Trophoblast cell (in vitro differentiated cells and primary cell): ENCODE measurements around the gene LRWD1.
"Not testable (repeated sequence)": the region's sequence is repeated elsewhere in the genome, so short reads cannot be mapped to it uniquely, and the experiment has no call there.

Experiments used
- DNase-seq, 2 donors: peaks; one replicate each; pipeline ENCODE4 v3.0.0-alpha.2; 2016
- H2AFZ ChIP-seq: 2 replicates; pipeline ENCODE4 v1.6.1; 2013; ENCODE audit warnings: low read length, moderate library complexity, mild to moderate bottlenecking; ENCODE audit not compliant: insufficient read depth, poor library complexity
- H2AK5ac ChIP-seq: 2 replicates; pipeline ENCODE4 v1.6.1; 2013; ENCODE audit warnings: mild to moderate bottlenecking, low read length
- H2BK120ac ChIP-seq: 2 replicates; pipeline ENCODE4 v1.6.1; 2013; ENCODE audit warnings: low read length, mild to moderate bottlenecking, moderate library complexity; ENCODE audit not compliant: insufficient read depth, poor library complexity
- H2BK12ac ChIP-seq: 2 replicates; pipeline ENCODE4 v1.6.1; 2013; ENCODE audit warnings: mild to moderate bottlenecking, low read length, moderate library complexity
- H2BK5ac ChIP-seq: 2 replicates; pipeline ENCODE4 v1.6.1; 2013; ENCODE audit warnings: low read length, low read depth, moderate library complexity, mild to moderate bottlenecking; ENCODE audit not compliant: poor library complexity
- H3K14ac ChIP-seq: 2 replicates; pipeline ENCODE4 v1.6.1; 2013; ENCODE audit warnings: mild to moderate bottlenecking, low read length
- H3K18ac ChIP-seq: 2 replicates; pipeline ENCODE4 v1.6.1; 2013; ENCODE audit warnings: mild to moderate bottlenecking, low read length
- H3K23ac ChIP-seq: 2 replicates; pipeline ENCODE4 v1.6.1; 2013; ENCODE audit warnings: low read length
- H3K27ac ChIP-seq: 2 replicates; pipeline ENCODE4 v1.5.1; 2013; ENCODE audit warnings: low read depth, mild to moderate bottlenecking, inconsistent platforms, low read length, moderate library complexity
- H3K27me3 ChIP-seq: 2 replicates; pipeline ENCODE4 v1.6.1; 2013; ENCODE audit warnings: inconsistent platforms, mild to moderate bottlenecking, low read length, moderate library complexity; ENCODE audit not compliant: insufficient read depth
- H3K36me3 ChIP-seq, 2 experiments: 1 replicate in 1 of 2; 2 replicates in 1 of 2; pipeline ENCODE4 v1.6.1; 2013; ENCODE audit warnings: low read length in 2 of 2, mild to moderate bottlenecking in 2 of 2, moderate library complexity in 1 of 2; ENCODE audit not compliant: insufficient read depth in 2 of 2, control insufficient read depth in 1 of 2
- H3K4ac ChIP-seq: 2 replicates; pipeline ENCODE4 v1.6.1; 2013; ENCODE audit warnings: low read depth, mild to moderate bottlenecking, low read length, moderate library complexity
- H3K4me1 ChIP-seq, 2 experiments: 1 replicate in 1 of 2; 2 replicates in 1 of 2; pipeline ENCODE4 v1.6.1; 2013; ENCODE audit warnings: low read length in 2 of 2, mild to moderate bottlenecking in 2 of 2, moderate library complexity in 1 of 2; ENCODE audit not compliant: insufficient read depth in 2 of 2, control insufficient read depth in 1 of 2
- H3K4me2 ChIP-seq: 2 replicates; pipeline ENCODE4 v1.6.1; 2013; ENCODE audit warnings: inconsistent platforms, mild to moderate bottlenecking, low read length, moderate library complexity
- H3K4me3 ChIP-seq: 2 replicates; pipeline ENCODE4 v1.5.1; 2013; ENCODE audit warnings: mild to moderate bottlenecking, low read depth, low read length, inconsistent platforms
- H3K79me1 ChIP-seq: one replicate; pipeline ENCODE4 v1.6.1; 2013; ENCODE audit warnings: low read length
- H3K79me2 ChIP-seq: 2 replicates; pipeline ENCODE4 v1.6.1; 2013; ENCODE audit warnings: low read length, mild to moderate bottlenecking; ENCODE audit not compliant: control insufficient read depth, insufficient read depth, poor library complexity
- H3K9ac ChIP-seq: 2 replicates; pipeline ENCODE4 v1.6.1; 2013; ENCODE audit warnings: mild to moderate bottlenecking, low read length
- H3K9me3 ChIP-seq: 2 replicates; pipeline ENCODE4 v1.6.1; 2013; ENCODE audit warnings: low read depth, mild to moderate bottlenecking, control low read depth, inconsistent platforms, low read length; ENCODE audit not compliant: insufficient read depth
- H4K12ac ChIP-seq: 2 replicates; pipeline ENCODE4 v1.6.1; 2013; ENCODE audit warnings: low read depth, mild to moderate bottlenecking, low read length, moderate library complexity
- H4K8ac ChIP-seq: 2 replicates; pipeline ENCODE4 v1.6.1; 2013; ENCODE audit warnings: low read depth, mild to moderate bottlenecking, low read length, moderate library complexity
- H4K91ac ChIP-seq: one replicate; pipeline ENCODE4 v1.6.1; 2013; ENCODE audit warnings: low read depth, mild to moderate bottlenecking, low read length, moderate library complexity
- whole genome bisulfite sequencing: extraction: QIAGEN DNeasy Blood & Tissue Kit; methylation state at CpG from one replicate; pipeline ENCODE4 v1.1.7; 2013; ENCODE audit warnings: missing lambda C conversion rate; ENCODE audit not compliant: insufficient read length, insufficient coverage; ENCODE audit errors: extremely low coverage; 5-methylcytosine and 5-hydroxymethylcytosine counted together

LRWD1 gene

DNA sequence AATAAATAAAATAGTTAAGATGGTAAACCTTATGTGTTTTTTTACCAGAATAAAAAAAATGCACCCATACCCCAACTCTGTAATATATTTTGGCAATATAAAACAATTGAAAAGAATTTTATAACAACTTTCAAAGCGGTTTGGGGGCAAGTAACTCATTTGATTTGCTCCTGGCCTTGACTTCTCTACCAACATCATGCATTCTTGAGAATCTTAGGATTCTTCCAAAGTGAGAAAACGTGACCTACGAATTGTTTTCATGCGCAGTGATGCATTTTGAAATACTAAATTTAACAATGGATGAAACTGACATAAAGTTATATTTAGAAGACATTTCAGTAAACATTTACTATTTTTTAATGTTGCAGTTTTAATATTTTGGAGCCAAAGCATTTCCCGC, 56.0 kb downstream of the LRWD1 start:
- not testable (repeated sequence) for H3K9ac ChIP-seq, H3K4ac ChIP-seq, H4K8ac ChIP-seq, H2BK120ac ChIP-seq, DNase-seq, H3K14ac ChIP-seq, H3K4me3 ChIP-seq, H4K12ac ChIP-seq, H2BK5ac ChIP-seq, H4K91ac ChIP-seq, H2AK5ac ChIP-seq, H3K4me2 ChIP-seq, H3K27ac ChIP-seq, H3K18ac ChIP-seq, H3K79me1 ChIP-seq, H3K23ac ChIP-seq, H2AFZ ChIP-seq, H3K27me3 ChIP-seq, H3K4me1 ChIP-seq, H3K36me3 ChIP-seq, H3K9me3 ChIP-seq, H3K79me2 ChIP-seq, H2BK12ac ChIP-seq
- no CpG with 5 or more reads among the region's 5 CpGs for WGBS
